T47D (cell line): Measurements from ENCODE around the gene FKBP15.
"Not testable (repeated sequence)": the region's sequence is repeated elsewhere in the genome, so short reads cannot be mapped to it uniquely, and the experiment has no call there.

ENCODE experiments used
- DNase-seq, 2 experiments: peaks; one replicate each; pipeline versions ENCODE4 v3.0.0 to v3.0.0-alpha.2; 2011 to 2012; ENCODE audit warnings: low read depth in 1 of 2, low spot score in 1 of 2
- JUND ChIP-seq: IDR thresholded peaks from 2 replicates; pipeline ENCODE4 v1.6.1; 2012; ENCODE audit warnings: low read depth
- in situ Hi-C: cut with HindIII; loops from 2 replicates; pipeline ENCODE4 v1.10.0; 2016; ENCODE audit warnings: low sequenced_read_pairs, low pct_unique_long_range_greater_than_20kb

Gene FKBP15

GRCh38 chr9:113148781-113149510 lies 72.1 kb downstream of the FKBP15 start:
- DNase-seq, result peak in 1 of 2 experiments; percentile 46
- no peak for TF ChIP-seq JUND
- in situ Hi-C loops, result no loop called here

- no peak for DNase-seq
- in situ Hi-C loops, result no loop called here
- no peak for TF ChIP-seq JUND
Observed at GRCh38 chr9:113148372-113148705, 72.7 kb downstream of the FKBP15 start.

GRCh38 chr9:113143432-113144227 lies 77.4 kb downstream of the FKBP15 start:
- in situ Hi-C loops, result no loop called here
- TF ChIP-seq JUND, result no peak
- peak in 1 of 2 experiments; percentile 62 for DNase-seq

- in situ Hi-C loops, DNase-seq: not testable (repeated sequence)
Observed at GRCh38 chr9:113140896-113141295, 80.2 kb downstream of the FKBP15 start.

GRCh38 chr9:113139953-113140352 lies 81.1 kb downstream of the FKBP15 start:
- TF ChIP-seq JUND, result no peak
- in situ Hi-C loops, result no loop called here
- no peak for DNase-seq

GRCh38 chr9:113139225-113139829 lies 81.8 kb downstream of the FKBP15 start:
- peak in 1 of 2 experiments; percentile 55 for DNase-seq
- in situ Hi-C loops, result no loop called here
- no peak for TF ChIP-seq JUND

- in situ Hi-C loops, result no loop called here
- no peak for TF ChIP-seq JUND
- DNase-seq, result no peak
Observed at GRCh38 chr9:113138760-113139159, 82.3 kb downstream of the FKBP15 start.

- in situ Hi-C loops, result no loop called here
- peak; percentile 52 to 91 for DNase-seq
- no peak for TF ChIP-seq JUND
Observed at GRCh38 chr9:113137196-113138168, 83.6 kb downstream of the FKBP15 start.

GRCh38 chr9:113131689-113132151 lies 89.4 kb downstream of the FKBP15 start:
- in situ Hi-C loops, result no loop called here
- TF ChIP-seq JUND, result no peak
- peak in 1 of 2 experiments; percentile 75 for DNase-seq

- no peak for DNase-seq
- in situ Hi-C loops, result no loop called here
- no peak for TF ChIP-seq JUND
Observed at GRCh38 chr9:113129884-113130283, 91.2 kb downstream of the FKBP15 start.

- DNase-seq, result no peak
- in situ Hi-C loops, result no loop called here
- no peak for TF ChIP-seq JUND
Observed at GRCh38 chr9:113129466-113129865, 91.6 kb downstream of the FKBP15 start.

GRCh38 chr9:113125386-113126035 lies 95.6 kb downstream of the FKBP15 start:
- in situ Hi-C loops, result no loop called here
- no peak for TF ChIP-seq JUND
- no peak for DNase-seq

GRCh38 chr9:113118829-113119228 lies 102.2 kb downstream of the FKBP15 start:
- in situ Hi-C loops, DNase-seq: not testable (repeated sequence)
